ENCODE results near the gene GALNT18. TPM values are rescaled to one million over a fixed set of nuclear protein-coding genes. Genes with fewer than 3 reads are reported as not detected.

The GALNT18 gene
- polyA plus RNA-seq, 1 donor from 2014 or later = 7.6 TPM

GRCh38 chr11:11401960-11402535 is 219.8 kb downstream of the GALNT18 start:
- no peak overlapping the region for H3K27ac ChIP-seq (ENCODE audit: low read length)
- H3F3A ChIP-seq (ENCODE audit: insufficient read depth, low read length, poor library complexity, severe bottlenecking) = no peaks in the 10 kb centered on the region
- no peaks in the 10 kb centered on the region for H4K20me1 ChIP-seq (ENCODE audit: insufficient read depth)
- H3K9me3 ChIP-seq (ENCODE audit: low read length) = no peaks in the 10 kb centered on the region
- H3K4me3 ChIP-seq (ENCODE audit: low read length) = no peak overlapping the region
- no peak overlapping the region for H3K9ac ChIP-seq (ENCODE audit: low read length)
- H3K79me2 ChIP-seq (replicated peaks; ENCODE audit: insufficient read depth, low read length) = no peaks in the 10 kb centered on the region
- no peaks in the 10 kb centered on the region for H3K27me3 ChIP-seq (ENCODE audit: insufficient read depth, low read depth, low read length)
- no peak overlapping the region for H2AFZ ChIP-seq (ENCODE audit: low read depth, low read length)
- no peak for TF ChIP-seq EP300 (conservative IDR thresholded peaks at IDR 0.05; ENCODE audit: poor library complexity, severe bottlenecking)
- TF ChIP-seq POLR2AphosphoS5 (IDR thresholded peaks at IDR 0.05) = no peak
- TF ChIP-seq EZH2 (IDR thresholded peaks at IDR 0.05; ENCODE audit: borderline replicate concordance, insufficient read depth, low read length, poor library complexity, severe bottlenecking) = no peak
- TF ChIP-seq MXI1 (conservative IDR thresholded peaks at IDR 0.05; ENCODE audit: poor library complexity, severe bottlenecking) = no peak
- no peak for TF ChIP-seq SMC3 (conservative IDR thresholded peaks at IDR 0.05; ENCODE audit: poor library complexity)
- TF ChIP-seq TAF1 (IDR thresholded peaks at IDR 0.05; ENCODE audit: low read depth) = no peak
- TF ChIP-seq REST (IDR thresholded peaks at IDR 0.05; ENCODE audit: borderline replicate concordance) = no peak
- no peak for TF ChIP-seq CTCF (IDR thresholded peaks at IDR 0.05; ENCODE audit: poor library complexity, severe bottlenecking)
- TF ChIP-seq RAD21 (conservative IDR thresholded peaks at IDR 0.05) = no peak
- H3K36me3 ChIP-seq (ENCODE audit: insufficient read depth, low read length) = no peaks in the 10 kb centered on the region
- H3K9me2 ChIP-seq (ENCODE audit: insufficient read depth, low read length) = no peaks in the 10 kb centered on the region
- H3K4me2 ChIP-seq (ENCODE audit: low read length) = no peak overlapping the region

GRCh38 chr11:11400635-11401232 is 221.1 kb downstream of the GALNT18 start:
- Histone ChIP-seq H3K27me3 (ENCODE audit: insufficient read depth, low read depth, low read length) (no peaks in the 10 kb centered on the region), H3K9ac (ENCODE audit: low read length) (no peak overlapping the region), H3K79me2 (replicated peaks; ENCODE audit: insufficient read depth, low read length) (no peaks in the 10 kb centered on the region), H2AFZ (ENCODE audit: low read depth, low read length) (no peak overlapping the region), H3K9me2 (ENCODE audit: insufficient read depth, low read length) (no peaks in the 10 kb centered on the region), H4K20me1 (ENCODE audit: insufficient read depth) (no peaks in the 10 kb centered on the region), H3K4me2 (ENCODE audit: low read length) (no peak overlapping the region), H3K36me3 (ENCODE audit: insufficient read depth, low read length) (no peaks in the 10 kb centered on the region), H3K4me3 (ENCODE audit: low read length) (no peak overlapping the region), H3K9me3 (ENCODE audit: low read length) (no peaks in the 10 kb centered on the region), H3K27ac (ENCODE audit: low read length) (no peak overlapping the region), H3F3A (ENCODE audit: insufficient read depth, low read length, poor library complexity, severe bottlenecking) (no peaks in the 10 kb centered on the region)
- no peak for TF ChIP-seq CTCF (IDR thresholded peaks at IDR 0.05; ENCODE audit: poor library complexity, severe bottlenecking)
- no peak for TF ChIP-seq REST (IDR thresholded peaks at IDR 0.05; ENCODE audit: borderline replicate concordance)
- no peak for TF ChIP-seq TAF1 (IDR thresholded peaks at IDR 0.05; ENCODE audit: low read depth)
- TF ChIP-seq EZH2 (IDR thresholded peaks at IDR 0.05; ENCODE audit: borderline replicate concordance, insufficient read depth, low read length, poor library complexity, severe bottlenecking) = no peak
- no peak for TF ChIP-seq MXI1 (conservative IDR thresholded peaks at IDR 0.05; ENCODE audit: poor library complexity, severe bottlenecking)
- no peak for TF ChIP-seq RAD21 (conservative IDR thresholded peaks at IDR 0.05)
- no peak for TF ChIP-seq EP300 (conservative IDR thresholded peaks at IDR 0.05; ENCODE audit: poor library complexity, severe bottlenecking)
- TF ChIP-seq POLR2AphosphoS5 (IDR thresholded peaks at IDR 0.05) = no peak
- no peak for TF ChIP-seq SMC3 (conservative IDR thresholded peaks at IDR 0.05; ENCODE audit: poor library complexity)

All from neural cell (in vitro differentiated cells).